Heart left ventricle (tissue), 13 donors: ENCODE data around the gene EXOC3L4.

ENCODE experiments used
- CTCF ChIP-seq, 12 donors: fragments of 200-600 bp; sonication (generic) in 4 of 12; IDR thresholded peaks; one replicate each; pipeline versions ENCODE4 v1.5.0 to v1.8.0; 2018 to 2022; ENCODE audit warnings: antibody characterized with exemption in 12 of 12, mild to moderate bottlenecking in 5 of 12
- POLR2A ChIP-seq, 2 donors: fragments of 450-650 bp; IDR thresholded peaks; one replicate each; pipeline ENCODE4 v1.6.1; 2017; ENCODE audit warnings: antibody characterized with exemption in 2 of 2, mild to moderate bottlenecking in 2 of 2, moderate library complexity in 2 of 2
- donor health status: ischemic (EF 13 %, LVEDD 7.1; RV severe dilation, severe dysfunction).
- donor health status: DM: no; HTN: yes; CAD: no.
- donor health status: DM: no; HTN: no; CAD: no.
- donor health status: ischemic (EF 25% LVEDD 6.9; RV normal size, moderate dysfunction).
- donor health status: ischemic (EF 25% LVEDD 5.7; RV mildly dilated, moderate dysfunction).
- donor health status: ischemic (EF 35%, LVEDD 5.7; RV mildly dilated, moderate dysfunction).
- donor health status: nonischemic (EF 11% LVEDD 7.7; RV severe dilation, severe dysfunction).
- donor health status: DM: yes; HTN: yes; CAD: no.
- donor health status: PGD.
- donor health status: ischemic (EF 29% LVEDD 5.4; RV normal size, mild dysfunction).
- donor health status: nonischemic (EF 23%, LVEDD 6.1; RV moderate dilation, normal function).

GRCh38 chr14:103097994-103098957 lies 3.8 kb downstream of the EXOC3L4 start:
- TF ChIP-seq POLR2A (IDR thresholded peaks at IDR 0.05) (no peak), CTCF (IDR thresholded peaks at IDR 0.05) (no peak)
